Uterus (tissue), 2 donors: Measurements from ENCODE around the gene SKAP2.

Experiments used
- CTCF ChIP-seq, 4 experiments: fragments of 200-600 bp in 2 of 4; fragments of 450-650 bp in 2 of 4; sonication (generic) in 2 of 4; IDR thresholded peaks; one replicate each; pipeline ENCODE4 v1.5.1; 2016 to 2019; ENCODE audit warnings: antibody characterized with exemption in 4 of 4, mild to moderate bottlenecking in 2 of 4, moderate library complexity in 1 of 4
- POLR2A ChIP-seq, 2 donors: fragments of 450-650 bp; IDR thresholded peaks; one replicate each; pipeline ENCODE4 v1.6.1; 2016; ENCODE audit warnings: antibody characterized with exemption in 2 of 2, mild to moderate bottlenecking in 1 of 2, moderate library complexity in 1 of 2

GRCh38 chr7:26642416-26642815 lies 222.0 kb downstream of the SKAP2 start:
- TF ChIP-seq POLR2A (IDR thresholded peaks at IDR 0.05) (no peak), CTCF (IDR thresholded peaks at IDR 0.05) (no peak)
